ENCODE data around the gene CD164.

GRCh38 chr6:109429496-109429895 is 47.2 kb upstream of the CD164 start:
- TF ChIP-seq CTCF (conservative IDR thresholded peaks at IDR 0.05; ENCODE audit: low read depth, low read length) (no peak), EZH2 (IDR thresholded peaks at IDR 0.05; ENCODE audit: low read length, unreplicated experiment) (no peak), EZH2phosphoT487 (IDR thresholded peaks at IDR 0.05; ENCODE audit: borderline replicate concordance, low read length) (no peak)

Data from PC-3 (cell line).